ENCODE results near the gene AIG1.

Gene AIG1

GRCh38 chr6:143361536-143362191 is 301.0 kb downstream of the AIG1 start:
- no peaks in the 10 kb centered on the region for H3K27me3 ChIP-seq (ENCODE audit: control insufficient read depth in 1 of 2, insufficient read depth in 2 of 2, low read length in 2 of 2)
- H3K9me3 ChIP-seq (ENCODE audit: low read length) = no peaks in the 10 kb centered on the region
- peaks cover 8% of the 10 kb centered on the region for H3K4me1 ChIP-seq (ENCODE audit: insufficient read depth, low read length)
- no peak overlapping the region for H3K9ac ChIP-seq (ENCODE audit: low read length)
- no peaks in the 10 kb centered on the region for H3K36me3 ChIP-seq (ENCODE audit: insufficient read depth, low read length)
- H3K27ac ChIP-seq (ENCODE audit: low read depth, low read length) = no peak overlapping the region
- no peak overlapping the region for H3K4me3 ChIP-seq (ENCODE audit: low read depth in 1 of 2, low read length in 2 of 2)

- H3K27me3 ChIP-seq (ENCODE audit: control insufficient read depth in 1 of 2, insufficient read depth in 2 of 2, low read length in 2 of 2) = no peaks in the 10 kb centered on the region
- H3K9me3 ChIP-seq (ENCODE audit: low read length) = no peaks in the 10 kb centered on the region
- H3K27ac ChIP-seq (ENCODE audit: low read depth, low read length) = no peak overlapping the region
- no peak overlapping the region for H3K9ac ChIP-seq (ENCODE audit: low read length)
- peaks cover 8% of the 10 kb centered on the region for H3K4me1 ChIP-seq (ENCODE audit: insufficient read depth, low read length)
- H3K36me3 ChIP-seq (ENCODE audit: insufficient read depth, low read length) = no peaks in the 10 kb centered on the region
- no peak overlapping the region for H3K4me3 ChIP-seq (ENCODE audit: low read depth in 1 of 2, low read length in 2 of 2)
Measured at GRCh38 chr6:143362192-143362558, 301.5 kb downstream of the AIG1 start.

- Histone ChIP-seq H3K4me3 (ENCODE audit: low read depth in 1 of 2, low read length in 2 of 2) (no peak overlapping the region), H3K27me3 (ENCODE audit: control insufficient read depth in 1 of 2, insufficient read depth in 2 of 2, low read length in 2 of 2) (no peaks in the 10 kb centered on the region), H3K4me1 (ENCODE audit: insufficient read depth, low read length) (peaks cover 8% of the 10 kb centered on the region), H3K9ac (ENCODE audit: low read length) (no peak overlapping the region), H3K27ac (ENCODE audit: low read depth, low read length) (no peak overlapping the region), H3K36me3 (ENCODE audit: insufficient read depth, low read length) (no peaks in the 10 kb centered on the region), H3K9me3 (ENCODE audit: low read length) (no peaks in the 10 kb centered on the region)
Measured at GRCh38 chr6:143363299-143363698, 302.6 kb downstream of the AIG1 start.

GRCh38 chr6:143368426-143368825 is 307.7 kb downstream of the AIG1 start:
- Histone ChIP-seq H3K9ac (ENCODE audit: low read length) (no peak overlapping the region), H3K4me1 (ENCODE audit: insufficient read depth, low read length) (no peaks in the 10 kb centered on the region), H3K27me3 (ENCODE audit: control insufficient read depth in 1 of 2, insufficient read depth in 2 of 2, low read length in 2 of 2) (no peaks in the 10 kb centered on the region), H3K27ac (ENCODE audit: low read depth, low read length) (no peak overlapping the region), H3K36me3 (ENCODE audit: insufficient read depth, low read length) (no peaks in the 10 kb centered on the region), H3K4me3 (ENCODE audit: low read depth in 1 of 2, low read length in 2 of 2) (no peak overlapping the region), H3K9me3 (ENCODE audit: low read length) (no peaks in the 10 kb centered on the region)

GRCh38 chr6:143369971-143370370 is 309.3 kb downstream of the AIG1 start:
- no peak overlapping the region for H3K4me3 ChIP-seq (ENCODE audit: low read depth in 1 of 2, low read length in 2 of 2)
- no peaks in the 10 kb centered on the region for H3K27me3 ChIP-seq (ENCODE audit: control insufficient read depth in 1 of 2, insufficient read depth in 2 of 2, low read length in 2 of 2)
- H3K9ac ChIP-seq (ENCODE audit: low read length) = no peak overlapping the region
- H3K4me1 ChIP-seq (ENCODE audit: insufficient read depth, low read length) = no peaks in the 10 kb centered on the region
- no peaks in the 10 kb centered on the region for H3K9me3 ChIP-seq (ENCODE audit: low read length)
- no peak overlapping the region for H3K27ac ChIP-seq (ENCODE audit: low read depth, low read length)
- no peaks in the 10 kb centered on the region for H3K36me3 ChIP-seq (ENCODE audit: insufficient read depth, low read length)

GRCh38 chr6:143370812-143371370 is 310.2 kb downstream of the AIG1 start:
- no peak overlapping the region for H3K9ac ChIP-seq (ENCODE audit: low read length)
- H3K27ac ChIP-seq (ENCODE audit: low read depth, low read length) = no peak overlapping the region
- no peaks in the 10 kb centered on the region for H3K9me3 ChIP-seq (ENCODE audit: low read length)
- H3K4me3 ChIP-seq (ENCODE audit: low read depth in 1 of 2, low read length in 2 of 2) = no peak overlapping the region
- no peaks in the 10 kb centered on the region for H3K4me1 ChIP-seq (ENCODE audit: insufficient read depth, low read length)
- H3K27me3 ChIP-seq (ENCODE audit: control insufficient read depth in 1 of 2, insufficient read depth in 2 of 2, low read length in 2 of 2) = no peaks in the 10 kb centered on the region
- no peaks in the 10 kb centered on the region for H3K36me3 ChIP-seq (ENCODE audit: insufficient read depth, low read length)

- H3K4me3 ChIP-seq (ENCODE audit: low read depth in 1 of 2, low read length in 2 of 2) = no peak overlapping the region
- H3K9ac ChIP-seq (ENCODE audit: low read length) = no peak overlapping the region
- no peaks in the 10 kb centered on the region for H3K4me1 ChIP-seq (ENCODE audit: insufficient read depth, low read length)
- H3K9me3 ChIP-seq (ENCODE audit: low read length) = no peaks in the 10 kb centered on the region
- no peaks in the 10 kb centered on the region for H3K36me3 ChIP-seq (ENCODE audit: insufficient read depth, low read length)
- H3K27me3 ChIP-seq (ENCODE audit: control insufficient read depth in 1 of 2, insufficient read depth in 2 of 2, low read length in 2 of 2) = no peaks in the 10 kb centered on the region
- no peak overlapping the region for H3K27ac ChIP-seq (ENCODE audit: low read depth, low read length)
Measured at GRCh38 chr6:143372199-143372882, 311.7 kb downstream of the AIG1 start.

GRCh38 chr6:143374014-143374413 is 313.3 kb downstream of the AIG1 start:
- no peak overlapping the region for H3K9ac ChIP-seq (ENCODE audit: low read length)
- H3K9me3 ChIP-seq (ENCODE audit: low read length) = no peaks in the 10 kb centered on the region
- H3K27ac ChIP-seq (ENCODE audit: low read depth, low read length) = no peak overlapping the region
- no peaks in the 10 kb centered on the region for H3K27me3 ChIP-seq (ENCODE audit: control insufficient read depth in 1 of 2, insufficient read depth in 2 of 2, low read length in 2 of 2)
- H3K4me1 ChIP-seq (ENCODE audit: insufficient read depth, low read length) = no peaks in the 10 kb centered on the region
- no peaks in the 10 kb centered on the region for H3K36me3 ChIP-seq (ENCODE audit: insufficient read depth, low read length)
- H3K4me3 ChIP-seq (ENCODE audit: low read depth in 1 of 2, low read length in 2 of 2) = no peak overlapping the region

GRCh38 chr6:143375022-143375585 is 314.4 kb downstream of the AIG1 start:
- Histone ChIP-seq H3K4me3 (ENCODE audit: low read depth in 1 of 2, low read length in 2 of 2) (no peak overlapping the region), H3K36me3 (ENCODE audit: insufficient read depth, low read length) (no peaks in the 10 kb centered on the region), H3K27me3 (ENCODE audit: control insufficient read depth in 1 of 2, insufficient read depth in 2 of 2, low read length in 2 of 2) (no peaks in the 10 kb centered on the region), H3K9ac (ENCODE audit: low read length) (no peak overlapping the region), H3K4me1 (ENCODE audit: insufficient read depth, low read length) (no peaks in the 10 kb centered on the region), H3K27ac (ENCODE audit: low read depth, low read length) (no peak overlapping the region), H3K9me3 (ENCODE audit: low read length) (no peaks in the 10 kb centered on the region)

- Histone ChIP-seq H3K4me3 (ENCODE audit: low read depth in 1 of 2, low read length in 2 of 2) (no peak overlapping the region), H3K27me3 (ENCODE audit: control insufficient read depth in 1 of 2, insufficient read depth in 2 of 2, low read length in 2 of 2) (no peaks in the 10 kb centered on the region), H3K36me3 (ENCODE audit: insufficient read depth, low read length) (no peaks in the 10 kb centered on the region), H3K27ac (ENCODE audit: low read depth, low read length) (no peak overlapping the region), H3K9me3 (ENCODE audit: low read length) (no peaks in the 10 kb centered on the region), H3K4me1 (ENCODE audit: insufficient read depth, low read length) (no peaks in the 10 kb centered on the region), H3K9ac (ENCODE audit: low read length) (no peak overlapping the region)
Measured at GRCh38 chr6:143376375-143376774, 315.7 kb downstream of the AIG1 start.

GRCh38 chr6:143376861-143377260 is 316.2 kb downstream of the AIG1 start:
- Histone ChIP-seq H3K4me1 (ENCODE audit: insufficient read depth, low read length) (no peaks in the 10 kb centered on the region), H3K36me3 (ENCODE audit: insufficient read depth, low read length) (no peaks in the 10 kb centered on the region), H3K9ac (ENCODE audit: low read length) (no peak overlapping the region), H3K27me3 (ENCODE audit: control insufficient read depth in 1 of 2, insufficient read depth in 2 of 2, low read length in 2 of 2) (no peaks in the 10 kb centered on the region), H3K4me3 (ENCODE audit: low read depth in 1 of 2, low read length in 2 of 2) (no peak overlapping the region), H3K27ac (ENCODE audit: low read depth, low read length) (no peak overlapping the region), H3K9me3 (ENCODE audit: low read length) (no peaks in the 10 kb centered on the region)
